Measurements from ENCODE around the gene NFIX. TPM values are rescaled to one million over a fixed set of nuclear protein-coding genes. Genes with fewer than 3 reads are reported as not detected.
"Not testable (repeated sequence)": the region's sequence is repeated elsewhere in the genome, so short reads cannot be mapped to it uniquely, and the experiment has no call there.

Gene NFIX
- total RNA-seq, 4 donors from 2014 or later = 25.4 to 53.1 (median 29.3) TPM

GRCh38 chr19:12956446-12957388 lies 38.6 kb upstream of the NFIX start, which contains the start of gene GADD45GIP1:
Gene GADD45GIP1 (minus strand): TSS chr19:12957223. CDS start chr19:12957212, 11 bp downstream.
- Histone ChIP-seq H3K4me1 (peaks cover 0 to 48% (median 30%) of the 10 kb centered on the region in 4 donors), H3K9me3 (no peaks in the 10 kb centered on the region), H3K27me3 (no peaks in the 10 kb centered on the region), H3K36me3 (peaks cover 0 to 8% (median 1%) of the 10 kb centered on the region in 4 donors), H3K27ac (peak within 1 kb of the TSS; percentile 88 to 95 (median 93)), H3K4me3 (peak within 1 kb of the TSS; percentile 82 to 93 (median 88))
- WGBS, 2 donors (ENCODE audit: low coverage in 1 of 2) = 0 to 3% methylated on average over 11 to 74 of the region's 84 CpGs
- in situ Hi-C loops (cut with MboI; ENCODE audit: low pct_ligation_motif_present in 1 of 4, low pct_unique_long_range_greater_than_20kb in 1 of 4, low sequenced_read_pairs in 3 of 4) = loop anchor here in 1 of 4 donors (25.0 kb wide), 1 partner anchor 306 kb away; no protein-coding TSS in a partner anchor
- TF ChIP-seq POLR2AphosphoS5 (IDR thresholded peaks at IDR 0.05) (peak; percentile 58 to 82 (median 74)), EP300 (IDR thresholded peaks at IDR 0.05; ENCODE audit: low read depth) (no peak), CTCF (IDR thresholded peaks at IDR 0.05) (no peak), POLR2A (IDR thresholded peaks at IDR 0.05) (peak; percentile 73)
- peak; percentile 84 for DNase-seq
- intact Hi-C loops (cut with DNase I; ENCODE audit: low total_unique reads) = no loop called here

GRCh38 chr19:12957389-12957952 lies 37.8 kb upstream of the NFIX start:
- peak; percentile 42 for TF ChIP-seq POLR2A (IDR thresholded peaks at IDR 0.05)
- Histone ChIP-seq H3K27ac (peak overlapping the region; percentile 88 to 95 (median 93)), H3K4me1 (peaks cover 0 to 46% (median 30%) of the 10 kb centered on the region in 4 donors), H3K4me3 (peak overlapping the region; percentile 82 to 93 (median 88))
- H3K9me3 ChIP-seq; intact Hi-C loops (cut with DNase I; ENCODE audit: low total_unique reads); H3K36me3 ChIP-seq; H3K27me3 ChIP-seq; DNase-seq: not testable (repeated sequence)
- 18 to 31% methylated on average over 16 to 28 of the region's 31 CpGs for WGBS, 2 donors (ENCODE audit: low coverage in 1 of 2)
- in situ Hi-C loops (cut with MboI; ENCODE audit: low pct_ligation_motif_present in 1 of 4, low pct_unique_long_range_greater_than_20kb in 1 of 4, low sequenced_read_pairs in 3 of 4) = loop anchor here in 1 of 4 donors (25.0 kb wide), 1 partner anchor 305 kb away; no protein-coding TSS in a partner anchor

- in situ Hi-C loops (cut with MboI; ENCODE audit: low pct_ligation_motif_present in 1 of 4, low pct_unique_long_range_greater_than_20kb in 1 of 4, low sequenced_read_pairs in 3 of 4) (loop anchor here in 1 of 4 donors (25.0 kb wide), 1 partner anchor 303 kb away; no protein-coding TSS in a partner anchor), intact Hi-C loops (cut with DNase I; ENCODE audit: low total_unique reads) (no loop called here)
- WGBS, 2 donors (ENCODE audit: low coverage in 1 of 2) = 46 to 65% methylated on average over 6 of the region's 6 CpGs
- no peak overlapping the region for H3K27ac ChIP-seq
- no peak overlapping the region for H3K4me3 ChIP-seq
- H3K27me3 ChIP-seq = no peaks in the 10 kb centered on the region
- no peak for TF ChIP-seq CTCF (IDR thresholded peaks at IDR 0.05)
- TF ChIP-seq POLR2A (IDR thresholded peaks at IDR 0.05) = no peak
- no peak for TF ChIP-seq POLR2AphosphoS5 (IDR thresholded peaks at IDR 0.05)
- TF ChIP-seq EP300 (IDR thresholded peaks at IDR 0.05; ENCODE audit: low read depth) = no peak
- H3K36me3 ChIP-seq = no peaks in the 10 kb centered on the region
- H3K9me3 ChIP-seq = no peaks in the 10 kb centered on the region
- no peak for DNase-seq
- peaks cover 0 to 25% (median 22%) of the 10 kb centered on the region in 4 donors for H3K4me1 ChIP-seq
Observed at GRCh38 chr19:12959481-12959880, 35.8 kb upstream of the NFIX start.

GRCh38 chr19:12965017-12965811 lies 30.1 kb upstream of the NFIX start:
- Histone ChIP-seq H3K4me1 (peaks cover 0 to 10% (median 6%) of the 10 kb centered on the region in 4 donors), H3K4me3 (peak overlapping the region; percentile 22 to 63 (median 36)), H3K36me3 (no peaks in the 10 kb centered on the region), H3K9me3 (no peaks in the 10 kb centered on the region), H3K27ac (peak overlapping the region; percentile 67 to 78 (median 76)), H3K27me3 (no peaks in the 10 kb centered on the region)
- TF ChIP-seq CTCF (IDR thresholded peaks at IDR 0.05) (peak; percentile 87 to 99 (median 92)), EP300 (IDR thresholded peaks at IDR 0.05; ENCODE audit: low read depth) (no peak), POLR2A (IDR thresholded peaks at IDR 0.05) (no peak)
- in situ Hi-C loops (cut with MboI; ENCODE audit: low pct_ligation_motif_present in 1 of 4, low pct_unique_long_range_greater_than_20kb in 1 of 4, low sequenced_read_pairs in 3 of 4) = loop anchor here in 1 of 4 donors (25.0 kb wide), 1 partner anchor 297 kb away; no protein-coding TSS in a partner anchor
- intact Hi-C loops (cut with DNase I; ENCODE audit: low total_unique reads) = no loop called here
- whole genome bisulfite sequencing, 2 donors (ENCODE audit: low coverage in 1 of 2) = 0 to 1% methylated on average over 3 to 26 of the region's 34 CpGs
- DNase-seq = peak; percentile 88
